B cell (primary cell): ENCODE measurements around the gene RHOA. TPM values are rescaled to one million over a fixed set of nuclear protein-coding genes. Genes with fewer than 3 reads are reported as not detected.

Source experiments
- ATAC-seq: fragments of 200-7000 bp; cut with Tn5 transposase; one replicate; pipeline ENCODE4 v1.10.0; 2021; ENCODE audit warnings: low read depth, mild to moderate bottlenecking, moderate number of reproducible peaks, moderate library complexity
- CTCF ChIA-PET: fragments of 350-600 bp; sonication (Branson Sonifier 250); formaldehyde crosslinking; loops from one replicate; lab custom pipeline; 2021; ENCODE audit warnings: antibody characterized with exemption, inconsistent platforms; lab: Charles Lee
- POLR2A ChIA-PET: fragments of 350-600 bp; sonication (Branson Sonifier 250); formaldehyde crosslinking; loops from one replicate; lab custom pipeline; 2021; ENCODE audit warnings: antibody characterized with exemption; lab: Charles Lee
- DNase-seq: peaks from one replicate; pipeline ENCODE4 v3.0.0; 2013
- H2AFZ ChIP-seq: 2 replicates; pipeline ENCODE4 v1.6.1; 2012; ENCODE audit warnings: mild to moderate bottlenecking, low read depth, low read length; ENCODE audit not compliant: insufficient read depth, poor library complexity, severe bottlenecking
- H3K27ac ChIP-seq, 2 donors: 1 replicate in 1 of 2; 2 replicates in 1 of 2; pipeline ENCODE4 v1.5.1; 2012 to 2013; ENCODE audit warnings: low read length in 2 of 2, mild to moderate bottlenecking in 2 of 2, moderate library complexity in 1 of 2
- H3K27me3 ChIP-seq, 4 experiments: fragments of 200-600 bp in 1 of 4; sonication (generic) in 1 of 4; replicated peaks in 1 of 4; 1 replicate in 2 of 4; 2 replicates in 2 of 4; pipeline versions ENCODE4 v1.6.1 to v1.7.0; 2013 to 2016; ENCODE audit warnings: low read length in 3 of 4, mild to moderate bottlenecking in 2 of 4, mixed read lengths in 1 of 4, moderate library complexity in 1 of 4; ENCODE audit not compliant: insufficient read depth in 4 of 4, control insufficient read depth in 3 of 4; ENCODE audit errors: control extremely low read depth in 1 of 4
- H3K36me3 ChIP-seq, 2 experiments: replicated peaks in 1 of 2; 1 replicate in 1 of 2; 2 replicates in 1 of 2; pipeline versions ENCODE4 v1.6.1 to v1.7.1; 2013; ENCODE audit warnings: low read length in 1 of 2; ENCODE audit not compliant: insufficient read depth in 2 of 2, control insufficient read depth in 1 of 2; ENCODE audit errors: control extremely low read depth in 1 of 2, extremely low read depth in 1 of 2
- H3K4me1 ChIP-seq, 2 donors: fragments of 200-600 bp in 1 of 2; sonication (generic) in 1 of 2; 1 replicate in 1 of 2; 2 replicates in 1 of 2; pipeline versions ENCODE4 v1.5.1 to v1.6.1; 2013 to 2017; ENCODE audit warnings: low read length in 2 of 2; ENCODE audit not compliant: control insufficient read depth in 2 of 2, insufficient read depth in 2 of 2
- H3K4me2 ChIP-seq: replicated peaks from 2 replicates; pipeline ENCODE3; 2012; ENCODE audit warnings: mild to moderate bottlenecking, low read depth, low read length; ENCODE audit not compliant: poor library complexity, severe bottlenecking
- H3K4me3 ChIP-seq, 5 experiments: fragments of 200-600 bp in 1 of 5; sonication (generic) in 1 of 5; 1 replicate in 3 of 5; 2 replicates in 2 of 5; pipeline versions ENCODE4 v1.5.1 to v1.7.0; 2011 to 2016; ENCODE audit warnings: low read length in 4 of 5, mild to moderate bottlenecking in 4 of 5, low read depth in 2 of 5, control low read depth in 1 of 5, moderate library complexity in 1 of 5; ENCODE audit not compliant: insufficient read depth in 1 of 5; ENCODE audit errors: control extremely low read depth in 1 of 5, extremely low read depth in 1 of 5
- H3K79me2 ChIP-seq: fragments of 200-600 bp; sonication (generic); one replicate; pipeline ENCODE4 v1.6.0; 2016; ENCODE audit warnings: low read length; ENCODE audit not compliant: control insufficient read depth, insufficient read depth
- H3K9ac ChIP-seq: fragments of 200-600 bp; sonication (generic); 2 replicates; pipeline ENCODE4 v1.6.1; 2017; ENCODE audit warnings: mild to moderate bottlenecking, low read length, moderate library complexity
- H3K9me3 ChIP-seq, 3 donors: one replicate each; pipeline versions ENCODE4 v1.6.1 to v1.7.1; 2013; ENCODE audit warnings: low read length in 2 of 3; ENCODE audit not compliant: control insufficient read depth in 2 of 3, insufficient read depth in 1 of 3; ENCODE audit errors: control extremely low read depth in 1 of 3
- H4K20me1 ChIP-seq: 2 replicates; pipeline ENCODE4 v1.6.0; 2012; ENCODE audit warnings: mild to moderate bottlenecking, low read length; ENCODE audit not compliant: insufficient read depth, control insufficient read depth, poor library complexity, severe bottlenecking
- H3K27ac Mint-ChIP-seq: one replicate; pipeline ENCODE4 v1.8.0; 2021; ENCODE audit warnings: mixed read lengths
- H3K27me3 Mint-ChIP-seq: one replicate; pipeline ENCODE4 v1.8.0; 2021; ENCODE audit warnings: mixed read lengths
- H3K4me1 Mint-ChIP-seq: one replicate; pipeline ENCODE4 v1.8.0; 2021; ENCODE audit warnings: mixed read lengths
- H3K4me3 Mint-ChIP-seq: one replicate; pipeline ENCODE4 v1.8.0; 2021; ENCODE audit warnings: mixed read lengths
- H3K9me3 Mint-ChIP-seq: one replicate; pipeline ENCODE4 v1.8.0; 2022; ENCODE audit warnings: mixed read lengths; ENCODE audit not compliant: insufficient read depth
- EZH2 ChIP-seq: IDR thresholded peaks from 2 replicates; pipeline ENCODE4 v1.6.1; 2012; ENCODE audit warnings: borderline replicate concordance, low read depth, mild to moderate bottlenecking, moderate library complexity, low read length; ENCODE audit not compliant: insufficient read depth, poor library complexity, severe bottlenecking
- WGBS: methylation state at CpG from one replicate; pipeline ENCODE4 v1.1.5; 2013; ENCODE audit warnings: missing lambda C conversion rate; ENCODE audit not compliant: insufficient coverage; 5-methylcytosine and 5-hydroxymethylcytosine counted together
- intact Hi-C: fragments of 100-400 bp; cut with micrococcal nuclease; formaldehyde crosslinking; loops from one replicate; pipeline ENCODE4 v1.10.0; 2022
- polyA plus RNA-seq: library from polyadenylated mRNA; depleted of rRNA; stranded (reverse); fragments of >200 nt; gene quantifications from 2 replicates; pipeline ENCODE4 v1.2.3, GENCODE V29; 2012
- total RNA-seq, 2 donors: library from RNA; stranded (reverse); fragments of 120-200 nt in 1 of 2; gene quantifications; 1 replicate in 1 of 2; 2 replicates in 1 of 2; pipeline versions ENCODE4 v1.2.3 to v1.2.4, GENCODE V29; 2013 to 2022
- TF ChIP-seq, protein P1 (sequence below): fragments of 200-600 bp; IDR thresholded peaks from one replicate; pipeline ENCODE4 v1.8.0; 2022; ENCODE audit warnings: antibody characterized with exemption, mild to moderate bottlenecking

RHOA gene
- total and polyA plus RNA-seq, 2 donors (not counting 1 experiment from before 2014, with no cell fraction given), result 244 to 298 TPM

DNA sequence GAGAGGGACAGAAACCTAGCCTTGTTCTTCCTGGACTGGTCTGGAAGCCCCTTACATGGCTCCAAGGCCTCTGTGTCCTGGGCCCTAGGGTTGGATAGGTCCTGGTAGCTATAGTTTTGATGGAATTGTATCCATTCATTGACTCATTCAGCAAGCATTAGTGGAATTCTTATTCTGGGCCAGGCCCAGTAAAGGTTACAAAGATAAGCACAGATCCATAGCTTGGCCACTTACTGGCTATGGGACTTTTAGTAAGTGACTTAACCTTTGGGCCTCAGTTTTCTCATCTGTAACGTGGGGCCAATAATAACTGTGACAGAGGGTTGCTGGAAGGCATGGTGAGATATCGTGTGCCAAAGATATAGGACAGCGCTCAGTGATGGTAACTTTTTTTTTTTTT is 44.7 kb upstream of the RHOA start:
- Histone ChIP-seq H3K27me3 (no peaks in the 10 kb centered on the region), H4K20me1 (no peaks in the 10 kb centered on the region), H3K4me1 (no peaks in the 10 kb centered on the region), H3K9me3 (no peaks in the 10 kb centered on the region), H3K27ac (no peak overlapping the region), H2AFZ (no peak overlapping the region), H3K36me3 (no peaks in the 10 kb centered on the region), H3K4me2 (no peak overlapping the region), H3K4me3 (no peak overlapping the region), H3K9ac (no peak overlapping the region), H3K79me2 (no peaks in the 10 kb centered on the region)
- POLR2A ChIA-PET, result no interaction called here
- DNase-seq (no peak), ATAC-seq (no peak)
- intact Hi-C loops, result no loop called here
- H3K4me3 Mint-ChIP-seq, result no peak overlapping the region
- TF ChIP-seq, protein P1, sequence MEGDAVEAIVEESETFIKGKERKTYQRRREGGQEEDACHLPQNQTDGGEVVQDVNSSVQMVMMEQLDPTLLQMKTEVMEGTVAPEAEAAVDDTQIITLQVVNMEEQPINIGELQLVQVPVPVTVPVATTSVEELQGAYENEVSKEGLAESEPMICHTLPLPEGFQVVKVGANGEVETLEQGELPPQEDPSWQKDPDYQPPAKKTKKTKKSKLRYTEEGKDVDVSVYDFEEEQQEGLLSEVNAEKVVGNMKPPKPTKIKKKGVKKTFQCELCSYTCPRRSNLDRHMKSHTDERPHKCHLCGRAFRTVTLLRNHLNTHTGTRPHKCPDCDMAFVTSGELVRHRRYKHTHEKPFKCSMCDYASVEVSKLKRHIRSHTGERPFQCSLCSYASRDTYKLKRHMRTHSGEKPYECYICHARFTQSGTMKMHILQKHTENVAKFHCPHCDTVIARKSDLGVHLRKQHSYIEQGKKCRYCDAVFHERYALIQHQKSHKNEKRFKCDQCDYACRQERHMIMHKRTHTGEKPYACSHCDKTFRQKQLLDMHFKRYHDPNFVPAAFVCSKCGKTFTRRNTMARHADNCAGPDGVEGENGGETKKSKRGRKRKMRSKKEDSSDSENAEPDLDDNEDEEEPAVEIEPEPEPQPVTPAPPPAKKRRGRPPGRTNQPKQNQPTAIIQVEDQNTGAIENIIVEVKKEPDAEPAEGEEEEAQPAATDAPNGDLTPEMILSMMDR, result no peak
- no peak for TF ChIP-seq EZH2
- H3K4me1 Mint-ChIP-seq, result no peaks in the 10 kb centered on the region
- no peak overlapping the region for H3K27ac Mint-ChIP-seq
- H3K9me3 Mint-ChIP-seq, result no peaks in the 10 kb centered on the region
- no peaks in the 10 kb centered on the region for H3K27me3 Mint-ChIP-seq
- CTCF ChIA-PET, result no interaction called here
- 100% methylated on average over 2 of the region's 3 CpGs for WGBS

DNA sequence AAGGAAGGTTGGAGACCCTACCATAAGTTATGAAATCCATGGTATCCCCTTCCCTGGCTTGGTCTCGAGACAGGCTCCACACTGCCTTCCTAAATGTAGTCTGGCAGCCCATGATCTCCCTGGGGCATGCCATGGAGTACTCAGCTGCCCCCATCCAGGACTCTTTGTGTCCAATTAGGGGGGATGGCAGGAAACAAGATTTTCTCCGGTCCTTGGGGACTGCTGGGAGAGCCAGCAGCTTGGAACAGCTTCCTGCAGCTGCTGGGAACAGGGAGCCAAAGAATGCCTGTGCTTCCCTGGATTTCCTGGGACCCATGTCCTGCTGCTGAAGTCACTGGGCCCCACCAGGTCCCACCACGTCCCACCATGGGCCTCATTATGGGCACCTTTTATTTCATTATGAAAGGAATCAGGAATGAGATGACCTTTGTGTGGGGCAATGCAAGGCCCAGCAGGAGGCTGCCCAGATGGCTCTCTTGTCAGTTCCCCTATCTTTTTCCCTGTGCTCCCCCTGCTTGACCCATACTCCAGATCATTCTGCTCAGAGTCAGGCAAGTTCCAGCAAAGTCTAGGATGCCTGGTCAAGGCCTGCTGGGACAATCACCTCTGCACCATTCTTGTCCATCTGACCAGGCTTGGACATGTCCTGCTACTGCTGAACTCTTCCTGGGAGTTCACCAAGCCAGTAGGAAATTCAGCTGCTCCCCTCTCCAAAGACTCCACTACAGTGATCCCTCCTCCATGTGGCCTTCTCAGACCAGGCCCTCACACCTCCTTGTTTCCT is 43.3 kb upstream of the RHOA start:
- Histone ChIP-seq H3K4me1 (no peaks in the 10 kb centered on the region), H3K36me3 (no peaks in the 10 kb centered on the region), H2AFZ (no peak overlapping the region), H3K9ac (no peak overlapping the region), H3K9me3 (no peaks in the 10 kb centered on the region), H3K4me2 (no peak overlapping the region), H4K20me1 (no peaks in the 10 kb centered on the region), H3K4me3 (no peak overlapping the region), H3K27ac (no peak overlapping the region), H3K27me3 (no peaks in the 10 kb centered on the region), H3K79me2 (no peaks in the 10 kb centered on the region)
- WGBS, result 95% methylated on average over 2 of the region's 3 CpGs
- no peak for TF ChIP-seq EZH2
- TF ChIP-seq, protein P1, result no peak
- Mint-ChIP-seq H3K4me1 (no peaks in the 10 kb centered on the region), H3K9me3 (no peaks in the 10 kb centered on the region), H3K27me3 (no peaks in the 10 kb centered on the region), H3K27ac (no peak overlapping the region), H3K4me3 (no peak overlapping the region)
- DNase-seq, result no peak
- intact Hi-C loops, result no loop called here
- CTCF ChIA-PET, result interaction anchor here (1.8 kb wide), 1 partner anchor 10 kb away, joined by 5 read pairs; no protein-coding TSS in a partner anchor
- no peak for ATAC-seq
- POLR2A ChIA-PET, result interaction anchor here (0.7 to 1.0 kb wide), 2 partner anchors 15 to 177 kb away, joined by 3 to 9 read pairs; partner anchors contain the start of gene DAG1
